H1 (cell line): ENCODE measurements around the gene SPAAR. TPM values are rescaled to one million over a fixed set of nuclear protein-coding genes. Genes with fewer than 3 reads are reported as not detected.

ENCODE experiments used
- CTCF ChIA-PET: fragments of 300-600 bp; sonication (Branson Sonifier 250); formaldehyde crosslinking; loops from one replicate; lab custom pipeline; 2021; ENCODE audit not compliant: partially characterized antibody; lab: Charles Lee
- POLR2A ChIA-PET: fragments of 300-600 bp; sonication (Branson Sonifier 250); formaldehyde crosslinking; loops from one replicate; lab custom pipeline; 2021; ENCODE audit warnings: inconsistent platforms; ENCODE audit not compliant: partially characterized antibody; lab: Charles Lee
- DNase-seq, 2 experiments: peaks; one replicate each; pipeline versions ENCODE4 v3.0.0 to v3.0.0-alpha.2; 2010 to 2022; ENCODE audit warnings: low spot score in 2 of 2, low read depth in 1 of 2, mixed read lengths in 1 of 2
- FAIRE-seq: peaks from 2 replicates; lab custom pipeline; 2011; peaks lifted over from hg19 to GRCh38; lab: Jason Lieb, UNC
- H2AFZ ChIP-seq: 2 replicates; pipeline ENCODE4 v1.8.1; 2012; ENCODE audit warnings: low read length, inconsistent platforms
- H2AK5ac ChIP-seq: 2 replicates; pipeline ENCODE4 v1.6.1; 2013; ENCODE audit warnings: low read depth, low read length
- H2BK120ac ChIP-seq: replicated peaks from 2 replicates; pipeline ENCODE3; 2013; ENCODE audit warnings: low read depth, low read length, inconsistent platforms
- H2BK12ac ChIP-seq: 2 replicates; pipeline ENCODE4 v1.6.1; 2013; ENCODE audit warnings: low read depth, low read length
- H2BK15ac ChIP-seq: 2 replicates; pipeline ENCODE4 v1.6.1; 2013; ENCODE audit warnings: low read length
- H2BK20ac ChIP-seq: 2 replicates; pipeline ENCODE4 v1.6.1; 2013; ENCODE audit warnings: low read length
- H2BK5ac ChIP-seq: 2 replicates; pipeline ENCODE4 v1.6.1; 2013; ENCODE audit warnings: low read depth, low read length
- H3K14ac ChIP-seq: 2 replicates; pipeline ENCODE4 v1.6.1; 2013; ENCODE audit warnings: inconsistent platforms; ENCODE audit not compliant: insufficient read length
- H3K18ac ChIP-seq: 2 replicates; pipeline ENCODE4 v1.6.1; 2013; ENCODE audit warnings: low read length; ENCODE audit errors: extremely low read depth
- H3K23ac ChIP-seq: 2 replicates; pipeline ENCODE4 v1.6.1; 2013; ENCODE audit warnings: inconsistent platforms; ENCODE audit not compliant: insufficient read length
- H3K23me2 ChIP-seq: 2 replicates; pipeline ENCODE4 v1.6.1; 2013; ENCODE audit warnings: low read depth, low read length
- H3K27ac ChIP-seq: 2 replicates; pipeline ENCODE4 v1.6.1; 2011; ENCODE audit warnings: low read depth, low read length, inconsistent platforms
- H3K27me3 ChIP-seq, 4 experiments: replicated peaks in 1 of 4; 1 replicate in 1 of 4; 2 replicates in 3 of 4; pipeline versions ENCODE4 v1.6.1 to v1.8.1; 2011 to 2013; ENCODE audit warnings: low read length in 3 of 4, mild to moderate bottlenecking in 3 of 4, inconsistent platforms in 2 of 4, mixed read lengths in 2 of 4, moderate library complexity in 1 of 4; ENCODE audit not compliant: control insufficient read depth in 3 of 4, insufficient read depth in 3 of 4; ENCODE audit errors: extremely low read depth in 1 of 4
- H3K36me3 ChIP-seq, 4 experiments: 2 replicates each; pipeline versions ENCODE4 v1.6.1 to v1.8.1; 2011 to 2013; ENCODE audit warnings: mild to moderate bottlenecking in 4 of 4, low read length in 3 of 4, moderate library complexity in 2 of 4, control low read depth in 1 of 4, inconsistent platforms in 1 of 4; ENCODE audit not compliant: insufficient read depth in 4 of 4, control insufficient read depth in 2 of 4
- H3K4ac ChIP-seq: replicated peaks from 2 replicates; pipeline ENCODE3; 2013; ENCODE audit warnings: low read length, low read depth, mixed read lengths, inconsistent platforms; ENCODE audit not compliant: insufficient read length
- H3K4me1 ChIP-seq, 4 experiments: replicated peaks in 1 of 4; 1 replicate in 1 of 4; 2 replicates in 3 of 4; pipeline versions ENCODE4 v1.6.1 to v1.8.1; 2011 to 2013; ENCODE audit warnings: low read length in 3 of 4, inconsistent platforms in 2 of 4, mixed read lengths in 1 of 4; ENCODE audit not compliant: insufficient read depth in 4 of 4, control insufficient read depth in 3 of 4
- H3K4me2 ChIP-seq, 2 experiments: 2 replicates each; pipeline versions ENCODE4 v1.6.1 to v1.8.1; 2011 to 2013; ENCODE audit warnings: low read depth in 2 of 2, low read length in 2 of 2, control low read depth in 1 of 2, inconsistent platforms in 1 of 2, mild to moderate bottlenecking in 1 of 2; ENCODE audit not compliant: insufficient read depth in 1 of 2
- H3K4me3 ChIP-seq, 4 experiments: fragments of 200-600, 300-600 bp in 1 of 4; sonication (generic), shearing (Covaris generic), sonication (Bioruptor Twin) in 1 of 4; 2 replicates each; pipeline versions ENCODE4 v1.5.1 to v1.8.1; 2011 to 2016; ENCODE audit warnings: low read length in 4 of 4, low read depth in 3 of 4, control low read depth in 2 of 4, inconsistent platforms in 2 of 4, mild to moderate bottlenecking in 2 of 4, mixed read lengths in 1 of 4, moderate library complexity in 1 of 4; ENCODE audit not compliant: insufficient read depth in 2 of 4; ENCODE audit errors: extremely low read depth in 1 of 4
- H3K56ac ChIP-seq: replicated peaks from 2 replicates; pipeline ENCODE3; 2013; ENCODE audit warnings: low read depth, mild to moderate bottlenecking, mixed read lengths, low read length, inconsistent platforms; ENCODE audit not compliant: insufficient read length
- H3K79me1 ChIP-seq: 2 replicates; pipeline ENCODE4 v1.6.1; 2013; ENCODE audit warnings: low read depth, low read length, control low read depth
- H3K79me2 ChIP-seq, 2 experiments: 2 replicates each; pipeline versions ENCODE4 v1.6.1 to v1.8.1; 2012 to 2013; ENCODE audit warnings: low read length in 2 of 2, mild to moderate bottlenecking in 2 of 2, inconsistent platforms in 1 of 2; ENCODE audit not compliant: insufficient read depth in 2 of 2, control insufficient read depth in 1 of 2
- H3K9ac ChIP-seq, 4 experiments: replicated peaks in 1 of 4; 1 replicate in 1 of 4; 2 replicates in 3 of 4; pipeline versions ENCODE4 v1.6.1 to v1.8.1; 2011 to 2013; ENCODE audit warnings: low read depth in 3 of 4, low read length in 3 of 4, control low read depth in 2 of 4, mild to moderate bottlenecking in 2 of 4, moderate library complexity in 2 of 4, inconsistent platforms in 1 of 4; ENCODE audit errors: extremely low read depth in 1 of 4
- H3K9me3 ChIP-seq, 2 experiments: 2 replicates each; pipeline versions ENCODE4 v1.6.1 to v1.8.1; 2012 to 2013; ENCODE audit warnings: mild to moderate bottlenecking in 2 of 2, moderate library complexity in 2 of 2, control low read depth in 1 of 2, inconsistent platforms in 1 of 2, low read depth in 1 of 2, low read length in 1 of 2, mixed read lengths in 1 of 2; ENCODE audit not compliant: insufficient read depth in 2 of 2
- H4K20me1 ChIP-seq, 2 experiments: replicated peaks in 1 of 2; 2 replicates each; pipeline versions ENCODE3 to v1.8.1; 2011 to 2013; ENCODE audit warnings: inconsistent platforms in 2 of 2, low read length in 2 of 2, mild to moderate bottlenecking in 1 of 2; ENCODE audit not compliant: insufficient read depth in 2 of 2, control insufficient read depth in 1 of 2
- H4K5ac ChIP-seq: 2 replicates; pipeline ENCODE4 v1.6.1; 2013; ENCODE audit warnings: low read length, low read depth, mixed read lengths, inconsistent platforms; ENCODE audit not compliant: insufficient read length
- H4K8ac ChIP-seq: 2 replicates; pipeline ENCODE4 v1.8.0; 2013; ENCODE audit warnings: mild to moderate bottlenecking, moderate library complexity, low read length, inconsistent platforms; ENCODE audit not compliant: insufficient read depth; ENCODE audit errors: extremely low read depth
- H4K91ac ChIP-seq: replicated peaks from 2 replicates; pipeline ENCODE3; 2013; ENCODE audit warnings: low read length, mixed read lengths, inconsistent platforms; ENCODE audit not compliant: insufficient read length
- ASH2L ChIP-seq: fragments of 200-600, 300-600 bp; sonication (generic); IDR thresholded peaks from one replicate; pipeline ENCODE4 v1.7.1; 2017; ENCODE audit warnings: low read length
- ATF2 ChIP-seq: IDR thresholded peaks from 2 replicates; pipeline ENCODE4 v1.6.1; 2012; ENCODE audit warnings: low read length, inconsistent platforms
- BCL11A ChIP-seq, 2 experiments: IDR thresholded peaks; one replicate each; pipeline ENCODE4 v1.6.1; 2011; ENCODE audit warnings: low read depth in 2 of 2, low read length in 2 of 2, mild to moderate bottlenecking in 2 of 2
- CTBP2 ChIP-seq: IDR thresholded peaks from 2 replicates; pipeline ENCODE4 v1.7.0; 2011; ENCODE audit warnings: borderline replicate concordance, mild to moderate bottlenecking, moderate library complexity, mixed read lengths, low read length; ENCODE audit not compliant: insufficient read depth, insufficient read length
- E2F6 ChIP-seq: IDR thresholded peaks from 2 replicates; pipeline ENCODE4 v1.6.1; 2012; ENCODE audit warnings: inconsistent platforms
- JUND ChIP-seq: IDR thresholded peaks from 2 replicates; pipeline ENCODE4 v1.6.1; 2011; ENCODE audit warnings: mild to moderate bottlenecking, improper control_type of control experiment, low read length
- RBBP5 ChIP-seq: IDR thresholded peaks from 2 replicates; pipeline ENCODE4 v1.7.1; 2012; ENCODE audit warnings: low read depth, mild to moderate bottlenecking, inconsistent platforms, low read length, moderate library complexity, borderline replicate concordance
- RFX5 ChIP-seq: IDR thresholded peaks from 2 replicates; pipeline ENCODE4 v1.6.1; 2011; ENCODE audit warnings: low read depth, low read length, improper control_type of control experiment, borderline replicate concordance
- WGBS, 2 experiments: shearing (Covaris generic) in 1 of 2; methylation state at CpG; one replicate each; pipeline versions ENCODE4 v1.1.6 to v1.1.7; 2013 to 2015; ENCODE audit warnings: low lambda C conversion rate in 2 of 2, mixed read lengths in 2 of 2, inconsistent platforms in 1 of 2, low coverage in 1 of 2, missing lambda C conversion rate in 1 of 2; ENCODE audit not compliant: insufficient replicate concordance in 2 of 2, insufficient coverage in 1 of 2, insufficient read length in 1 of 2; ENCODE audit errors: extremely low coverage in 1 of 2, missing lambda C conversion rate in 1 of 2; 5-methylcytosine and 5-hydroxymethylcytosine counted together
- polyA plus RNA-seq, 7 experiments: library from polyadenylated mRNA; depleted of rRNA in 3 of 7; stranded (reverse) in 5 of 7; unstranded in 2 of 7; fragments of >200 nt in 5 of 7; fragments of 200-250 nt in 2 of 7; gene quantifications; 1 replicate in 5 of 7; 2 replicates in 1 of 7; 4 replicates in 1 of 7; pipeline versions ENCODE4 v1.2.1 to v1.2.3, GENCODE V29; 2011 to 2013; ENCODE audit warnings: missing spikeins in 2 of 7, mixed read lengths in 2 of 7
- total RNA-seq: library from RNA; stranded (reverse); fragmentation: NEBNext Ultra II Directional; extraction: Animal tissue kit (Norgen Biotek cat#: 25700); gene quantifications from 2 replicates; pipeline ENCODE4 v1.2.1, GENCODE V29; 2021

Gene SPAAR
- total and polyA plus RNA-seq, 2 of the 8 experiments (the other 6 are each of a cell fraction or from before 2014, with no cell fraction given): 0.27 TPM; not detected in 1

- WGBS, 2 experiments: 46% methylated on average over 11 of the region's 13 CpGs; no CpG with 5 or more reads in 1 of the 2 experiments
- Histone ChIP-seq H3K9me3 (no peaks in the 10 kb centered on the region), H4K8ac (no peak overlapping the region), H3K27me3 (peaks cover 0 to 2% (median 0%) of the 10 kb centered on the region in 4 experiments; a peak in 2 of 7 replicates), H2AFZ (peak overlapping the region; percentile 66), H2BK120ac (peak overlapping the region; percentile 50), H3K79me1 (0 out of 2 replicates have a peak, but pooled peaks cover 2% of the 10 kb centered on the region), H3K4me3 (peak overlapping the region in 1 of 4 experiments; percentile 1; a peak in 1 of 8 replicates), H3K23me2 (no peaks in the 10 kb centered on the region; the same call in 1 of the 2 replicates), H3K4me1 (peaks cover 9 to 33% (median 21%) of the 10 kb centered on the region in 4 experiments), H3K18ac (peak overlapping the region; percentile 81), H3K27ac (peak overlapping the region; percentile 11; the same call in 1 of the 2 replicates), H2BK5ac (peak overlapping the region; percentile 79; the same call in 1 of the 2 replicates), H2BK15ac (peak overlapping the region; percentile 75), H3K36me3 (no peaks in the 10 kb centered on the region), H3K4me2 (peak overlapping the region; percentile 19 to 55), H3K9ac (no peak overlapping the region; a peak in 1 of 7 replicates), H3K4ac (peak overlapping the region; percentile 32), H3K14ac (no peak overlapping the region), H3K56ac (no peak overlapping the region), H2BK12ac (peak overlapping the region; percentile 89), H2BK20ac (peak overlapping the region; percentile 87; the same call in 1 of the 2 replicates), H3K23ac (no peak overlapping the region), H4K91ac (peak overlapping the region; percentile 6), H2AK5ac (peak overlapping the region; percentile 5; the same call in 1 of the 2 replicates), H4K20me1 (no peaks in the 10 kb centered on the region), H4K5ac (no peak overlapping the region), H3K79me2 (no peaks in the 10 kb centered on the region)
- CTCF ChIA-PET: interaction anchor here (0.9 to 5.6 kb wide), 10 partner anchors 10 to 212 kb away, joined by 3 to 26 read pairs (median 4); no protein-coding TSS in a partner anchor
- POLR2A ChIA-PET: interaction anchor here (1.3 kb wide), 1 partner anchor 43 kb away, joined by 3 read pairs; no protein-coding TSS in a partner anchor
- DNase-seq (peak; percentile 49 to 57), FAIRE-seq (no peak)
- TF ChIP-seq RBBP5 (0 out of 2 replicates have a peak, but pooled peaks have one; percentile 39), E2F6 (0 out of 2 replicates have a peak, but pooled peaks have one; percentile 18), CTBP2 (no peak), ATF2 (no peak), BCL11A (IDR thresholded peaks at IDR 0.05; ENCODE audit: low read depth in 2 of 2, low read length in 2 of 2) (no peak), JUND (peak; percentile 91), RFX5 (no peak), ASH2L (no peak)
Observed at GRCh38 chr9:35907711-35908503, 1.4 kb upstream of the SPAAR start.
